Psoas muscle (tissue), 8 donors: Measurements from ENCODE around the gene DDAH1. TPM values are rescaled to one million over a fixed set of nuclear protein-coding genes. Genes with fewer than 3 reads are reported as not detected.

ENCODE experiments used
- ATAC-seq, 4 donors: fragments of 200-7000 bp; cut with Tn5 transposase; one replicate each; pipeline ENCODE4 v1.9.1; 2020; ENCODE audit warnings: moderate library complexity in 3 of 4, mild to moderate bottlenecking in 2 of 4
- DNase-seq, 2 donors: peaks; one replicate each; pipeline ENCODE4 v3.0.0-alpha.2; 2020
- H3K27ac ChIP-seq: fragments of 200-600 bp; one replicate; pipeline ENCODE4 v1.8.0; 2022
- H3K27me3 ChIP-seq, 3 donors: fragments of 200-600 bp in 1 of 3; one replicate each; pipeline versions ENCODE4 v1.6.1 to v1.8.0; 2013 to 2022; ENCODE audit warnings: low read length in 2 of 3, mild to moderate bottlenecking in 2 of 3, moderate library complexity in 1 of 3; ENCODE audit not compliant: insufficient read depth in 3 of 3
- H3K36me3 ChIP-seq, 2 donors: fragments of 200-600 bp in 1 of 2; one replicate each; pipeline versions ENCODE4 v1.6.1 to v1.8.0; 2013 to 2022; ENCODE audit warnings: low read depth in 1 of 2, mild to moderate bottlenecking in 1 of 2, moderate library complexity in 1 of 2; ENCODE audit not compliant: insufficient read depth in 1 of 2
- H3K4me1 ChIP-seq: fragments of 200-600 bp; one replicate; pipeline ENCODE4 v1.8.0; 2022
- H3K4me3 ChIP-seq: fragments of 200-600 bp; one replicate; pipeline ENCODE4 v1.8.0; 2022; ENCODE audit warnings: mild to moderate bottlenecking
- H3K9me3 ChIP-seq: fragments of 200-600 bp; one replicate; pipeline ENCODE4 v1.8.0; 2022
- CTCF ChIP-seq: fragments of 200-600 bp; IDR thresholded peaks from one replicate; pipeline ENCODE4 v1.8.0; 2022; ENCODE audit warnings: antibody characterized with exemption
- WGBS, 3 donors: extraction: QIAGEN DNeasy Blood & Tissue Kit; methylation state at CpG; one replicate each; pipeline versions ENCODE4 v1.1.6 to v1.1.7; 2013; 5-methylcytosine and 5-hydroxymethylcytosine counted together
- intact Hi-C, 2 donors: fragments of 100-400 bp; cut with DNase I; formaldehyde crosslinking; loops; one replicate each; pipeline versions ENCODE4 v1.11.0 to v1.14.2; 2022
- polyA plus RNA-seq, 3 donors: library from polyadenylated mRNA; stranded (reverse); fragments of 200-250 nt; gene quantifications; one replicate each; pipeline ENCODE4 v1.2.3, GENCODE V29; 2013
- total RNA-seq, 4 donors: library from RNA; stranded (reverse); fragmentation: NEBNext Ultra II Directional in 2 of 4; extraction: Animal tissue kit (Norgen Biotek cat#: 25700) in 2 of 4; gene quantifications; one replicate each; pipeline versions ENCODE4 v1.2.1 to v1.2.4, GENCODE V29; 2021 to 2023
- donor health status: healthy with polysubstance abuse.
- donor health status: DM: no; HTN: no; CAD: no; lungs with moderate emphysema.
- donor health status: Bipolar disorder and iron deficiency.
- donor health status: healthy.
- donor health status: DM: yes; HTN: yes; CAD: no.
- donor health status: DM: no; HTN: no; CAD: no.
- donor health status: DM: no; HTN: no; CAD: no.
- donor health status: DM: yes; HTN: yes; CAD: no.

Gene DDAH1
- total and polyA plus RNA-seq, 7 donors = 2.1 to 53.6 (median 8.2) TPM

DNA sequence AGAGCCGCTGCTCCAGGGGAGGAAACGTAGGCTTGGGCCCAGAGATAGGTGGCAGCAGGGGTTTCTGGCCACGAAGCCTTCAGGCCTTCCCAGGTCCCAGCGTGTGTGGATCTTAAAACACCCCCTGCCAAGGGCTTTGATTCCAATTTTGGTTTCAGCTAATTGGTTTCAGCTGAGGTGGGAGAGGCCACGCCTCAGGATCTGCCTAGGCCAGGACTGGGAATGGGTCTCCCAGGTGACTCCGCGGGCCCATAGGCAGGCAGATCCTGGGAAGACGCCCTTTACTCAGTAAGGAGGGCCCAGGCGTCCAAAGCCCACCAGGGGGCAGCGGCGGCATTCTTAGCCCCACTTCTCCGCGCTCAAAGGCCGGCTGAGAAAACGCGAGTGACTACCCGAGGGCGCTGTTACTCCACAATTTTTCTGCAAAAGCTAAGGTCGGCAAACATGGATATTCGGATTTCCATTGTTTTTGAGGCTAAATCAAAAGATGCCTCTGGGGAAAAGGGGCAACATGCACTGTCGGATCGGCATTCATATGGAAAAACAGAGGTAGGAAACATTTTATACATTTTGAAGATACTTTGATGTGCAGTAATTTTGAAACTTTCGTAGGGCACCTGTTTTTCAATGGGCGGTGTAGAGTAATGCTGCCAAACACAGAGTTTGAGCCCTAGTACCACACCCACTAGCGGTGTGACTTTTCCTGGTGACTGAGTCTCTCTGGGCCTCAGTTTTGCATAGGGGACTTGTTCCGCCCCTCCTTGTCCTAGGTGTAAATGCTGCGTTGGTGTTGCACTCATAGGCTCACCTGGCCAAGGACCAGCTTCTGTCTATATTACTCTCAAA is 156.7 kb downstream of the DDAH1 start:
- DNase-seq (peak; percentile 88 to 92), ATAC-seq (peak; percentile 98 to 100 (median 98))
- peak; percentile 95 for TF ChIP-seq CTCF
- peak overlapping the region; percentile 45 for H3K4me3 ChIP-seq
- H3K4me1 ChIP-seq = peaks cover 9% of the 10 kb centered on the region
- intact Hi-C loops = loop anchor here (1.0 to 10.0 kb wide), 10 partner anchors 91 to 707 kb away; partner anchors contain the start of genes CCN1 (in 1 of the 2) and DDAH1 (in 1 of the 2)
- no peaks in the 10 kb centered on the region for H3K36me3 ChIP-seq
- no peaks in the 10 kb centered on the region for H3K27me3 ChIP-seq
- H3K9me3 ChIP-seq = no peaks in the 10 kb centered on the region
- WGBS, 3 donors = 19 to 23% (median 20%) methylated on average over 27 of the region's 27 CpGs
- H3K27ac ChIP-seq = no peak overlapping the region

GRCh38 chr1:85306236-85306635 is 158.7 kb downstream of the DDAH1 start:
- no peaks in the 10 kb centered on the region for H3K9me3 ChIP-seq
- no peak overlapping the region for H3K4me3 ChIP-seq
- intact Hi-C loops = loop anchor here (5.0 to 10.0 kb wide), 6 partner anchors 156 to 709 kb away; partner anchors contain the start of genes CCN1 (in 1 of the 2) and DDAH1 (in 1 of the 2)
- 93 to 98% (median 96%) methylated on average over 4 of the region's 4 CpGs for WGBS, 3 donors
- H3K27ac ChIP-seq = no peak overlapping the region
- TF ChIP-seq CTCF = no peak
- DNase-seq = no peak
- ATAC-seq = no peak
- no peaks in the 10 kb centered on the region for H3K27me3 ChIP-seq
- no peaks in the 10 kb centered on the region for H3K36me3 ChIP-seq
- H3K4me1 ChIP-seq = peaks cover 9% of the 10 kb centered on the region

DNA sequence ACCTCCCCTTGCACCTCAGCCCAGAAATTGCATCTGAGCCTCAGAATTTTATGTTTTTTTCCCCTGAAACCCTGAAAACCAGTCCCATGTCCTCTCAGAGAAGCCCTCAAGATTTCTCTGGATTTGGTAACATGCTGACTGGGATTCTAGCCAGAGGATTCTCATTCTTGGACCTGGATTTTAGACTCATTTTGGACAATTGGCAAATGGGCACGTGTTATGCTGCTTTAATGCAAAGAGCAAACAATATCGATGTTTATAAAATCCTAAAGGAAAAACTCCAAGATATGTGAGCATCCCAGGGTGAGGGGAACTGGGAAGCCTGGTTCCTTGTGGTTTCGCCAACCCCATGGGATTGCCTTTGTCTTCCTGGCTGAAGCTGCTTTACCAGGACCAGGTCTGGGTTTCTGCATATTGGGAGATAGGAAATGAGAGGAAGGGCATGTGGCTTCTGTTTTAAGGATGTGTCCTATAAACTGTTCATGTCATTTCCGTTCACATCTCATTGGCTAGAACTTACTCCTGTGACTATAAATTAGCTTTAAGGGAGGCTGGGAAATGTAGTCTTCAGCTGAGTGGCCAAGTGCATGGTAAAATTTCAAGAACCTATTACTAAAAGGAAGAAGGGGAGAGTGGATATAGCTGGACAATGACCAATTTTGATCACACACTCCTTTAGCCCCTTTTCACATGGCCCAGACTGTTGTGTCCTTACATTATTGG is 161.4 kb downstream of the DDAH1 start:
- ATAC-seq (no peak), DNase-seq (no peak)
- H3K4me1 ChIP-seq = peaks cover 8% of the 10 kb centered on the region
- WGBS, 3 donors = 43 to 79% (median 47%) methylated on average over 4 of the region's 4 CpGs
- H3K36me3 ChIP-seq = no peaks in the 10 kb centered on the region
- TF ChIP-seq CTCF = no peak
- H3K9me3 ChIP-seq = no peaks in the 10 kb centered on the region
- intact Hi-C loops = loop anchor here (10.0 kb wide), 3 partner anchors 161 to 711 kb away; partner anchors contain the start of gene DDAH1 (in 1 of the 2)
- no peaks in the 10 kb centered on the region for H3K27me3 ChIP-seq
- no peak overlapping the region for H3K27ac ChIP-seq
- no peak overlapping the region for H3K4me3 ChIP-seq

DNA sequence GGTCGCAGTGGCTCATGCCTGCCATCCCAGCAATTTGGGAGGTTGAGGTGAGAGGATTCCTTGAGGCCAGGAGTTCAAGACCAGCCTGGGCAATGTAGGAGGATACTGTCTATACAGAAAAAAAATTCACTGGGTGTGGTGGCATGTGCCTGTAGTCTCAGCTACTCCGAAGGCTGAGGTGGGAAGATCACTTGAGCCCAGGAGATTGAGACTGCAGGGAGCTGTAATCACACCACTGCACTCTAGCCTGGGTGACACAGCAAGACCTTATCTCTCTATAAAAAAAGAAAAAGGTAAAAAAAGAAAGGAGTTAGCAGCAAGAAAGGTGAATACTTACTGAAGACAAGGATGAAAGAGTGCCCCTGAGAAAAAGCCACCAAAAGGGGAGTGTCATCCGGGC is 164.8 kb downstream of the DDAH1 start:
- H3K4me3 ChIP-seq = no peak overlapping the region
- no peaks in the 10 kb centered on the region for H3K9me3 ChIP-seq
- no peaks in the 10 kb centered on the region for H3K36me3 ChIP-seq
- H3K4me1 ChIP-seq = no peaks in the 10 kb centered on the region
- H3K27me3 ChIP-seq = no peaks in the 10 kb centered on the region
- WGBS, 3 donors = 77 to 99% (median 78%) methylated on average over 3 of the region's 3 CpGs
- intact Hi-C loops = loop anchor here (10.0 kb wide), 3 partner anchors 165 to 715 kb away; partner anchors contain the start of gene DDAH1 (in 1 of the 2)
- no peak for TF ChIP-seq CTCF
- DNase-seq (no peak), ATAC-seq (no peak)
- H3K27ac ChIP-seq = no peak overlapping the region
